Activated CD8-positive, alpha-beta memory T cell treated with anti-CD3 and anti-CD28 coated beads for 36 hours (primary cell): ENCODE data around the gene CCNB2. TPM values are rescaled to one million over a fixed set of nuclear protein-coding genes. Genes with fewer than 3 reads are reported as not detected.
"Not testable (repeated sequence)": the region's sequence is repeated elsewhere in the genome, so short reads cannot be mapped to it uniquely, and the experiment has no call there.

Experiments used
- CTCF ChIA-PET: fragments of 350-600 bp; sonication (Branson Sonifier 250); formaldehyde crosslinking; loops from one replicate; lab custom pipeline; 2021; ENCODE audit warnings: antibody characterized with exemption; lab: Charles Lee
- POLR2A ChIA-PET: fragments of 350-600 bp; sonication (Branson Sonifier 250); formaldehyde crosslinking; loops from one replicate; lab custom pipeline; 2021; ENCODE audit warnings: antibody characterized with exemption; lab: Charles Lee
- total RNA-seq, 2 experiments: library from RNA; stranded (reverse); gene quantifications; one replicate each; pipeline ENCODE4 v1.2.3, GENCODE V29; 2021

The CCNB2 gene
- total RNA-seq, 2 experiments from 2014 or later, result 39.2 to 40.6 TPM

DNA sequence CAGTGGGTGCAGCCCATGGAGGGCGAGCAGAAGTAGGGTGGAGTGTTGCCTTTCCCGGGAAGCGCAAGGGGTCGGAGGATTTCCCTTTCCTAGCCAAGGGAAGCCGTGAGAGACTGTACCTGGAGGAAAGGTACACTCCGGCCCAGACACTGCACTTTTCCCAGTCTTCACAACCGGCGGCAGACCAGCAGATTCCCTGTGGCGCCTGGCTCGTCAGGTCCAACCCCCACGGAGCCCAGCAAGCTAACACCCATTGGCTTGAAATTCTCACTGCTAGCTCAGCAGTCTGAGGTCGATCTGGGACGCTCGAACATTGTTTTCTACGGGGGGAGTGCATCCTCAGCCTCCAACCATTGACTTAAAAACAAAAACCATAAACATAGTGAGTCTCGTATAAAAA is 26.5 kb downstream of the CCNB2 start:
- ChIA-PET POLR2A (no interaction called here), CTCF (no interaction called here)

DNA sequence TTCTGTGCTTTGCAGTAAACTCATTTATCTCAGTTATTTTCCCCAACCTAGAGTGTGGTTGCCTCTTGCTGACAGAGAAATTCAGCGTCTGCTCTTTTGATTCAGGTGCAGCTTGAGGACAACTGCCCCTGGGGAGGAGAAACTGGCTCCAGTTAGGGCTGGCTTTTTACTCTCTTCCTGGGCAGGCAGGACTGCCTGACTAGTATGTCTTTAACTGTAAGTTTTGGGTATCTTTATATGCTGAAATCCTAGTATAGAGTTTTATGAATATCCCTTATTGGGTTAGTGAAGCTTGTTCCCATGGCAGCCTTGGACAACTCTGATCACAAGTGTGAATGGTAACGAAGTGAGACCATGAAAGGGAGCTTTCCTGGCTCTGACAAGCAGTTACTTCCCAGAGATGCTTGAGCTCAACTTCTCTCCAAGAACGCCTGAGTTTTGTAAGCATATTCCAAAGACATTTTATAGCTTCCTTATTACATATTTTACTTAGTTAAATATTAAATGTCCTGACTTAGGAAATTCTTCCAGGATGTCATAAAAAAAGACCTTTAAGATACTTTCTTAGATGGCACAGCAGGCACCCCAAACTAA is 27.1 kb downstream of the CCNB2 start:
- ChIA-PET CTCF (no interaction called here), POLR2A (no interaction called here)

DNA sequence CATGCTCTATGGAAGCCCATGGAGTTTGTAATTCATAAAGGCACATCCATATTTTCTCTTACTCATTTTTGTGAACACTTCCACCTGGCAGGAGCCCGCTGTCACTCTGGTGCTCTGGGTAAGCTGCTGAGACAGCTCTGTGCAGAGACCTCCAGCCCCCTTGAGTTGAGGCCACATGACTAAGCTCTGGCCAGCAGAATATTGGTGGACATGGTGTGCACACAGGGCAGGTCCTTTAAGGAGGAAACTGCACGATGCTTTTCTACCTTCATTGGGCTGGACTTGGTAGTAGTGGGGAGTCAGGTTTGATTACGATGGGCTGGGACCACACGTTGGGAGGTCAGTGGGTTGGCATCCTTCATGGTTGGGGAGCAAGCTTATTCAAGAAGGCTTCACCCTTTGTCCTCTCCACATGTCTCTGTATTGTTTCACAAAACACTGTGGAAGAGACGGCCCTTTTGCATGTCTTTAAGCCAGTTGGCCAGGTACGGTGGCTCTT is 29.0 kb downstream of the CCNB2 start:
- ChIA-PET POLR2A (no interaction called here), CTCF (no interaction called here)

DNA sequence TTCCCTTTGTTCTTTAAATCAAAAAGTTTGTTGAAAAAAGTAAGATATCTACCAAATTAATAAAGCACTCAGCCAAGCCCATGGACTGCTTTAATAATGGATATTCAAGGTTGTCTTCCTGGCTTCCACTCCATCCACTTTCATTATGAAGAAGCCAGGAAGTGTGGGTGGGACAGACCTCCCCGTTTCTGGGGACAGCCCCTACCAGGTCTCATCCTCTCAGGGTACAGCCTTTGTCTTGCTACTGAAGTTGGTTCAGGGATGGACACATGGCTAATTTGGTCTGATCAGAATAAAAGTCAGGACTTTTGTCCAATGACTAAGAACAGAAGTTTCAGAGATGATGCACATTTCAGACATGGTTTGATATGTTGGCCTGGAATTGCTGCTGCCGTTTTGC is 32.6 kb downstream of the CCNB2 start:
- ChIA-PET POLR2A (no interaction called here), CTCF (interaction anchor here (1.0 to 1.8 kb wide), 2 partner anchors 11 to 181 kb away, joined by 3 to 5 read pairs; no protein-coding TSS in a partner anchor)

DNA sequence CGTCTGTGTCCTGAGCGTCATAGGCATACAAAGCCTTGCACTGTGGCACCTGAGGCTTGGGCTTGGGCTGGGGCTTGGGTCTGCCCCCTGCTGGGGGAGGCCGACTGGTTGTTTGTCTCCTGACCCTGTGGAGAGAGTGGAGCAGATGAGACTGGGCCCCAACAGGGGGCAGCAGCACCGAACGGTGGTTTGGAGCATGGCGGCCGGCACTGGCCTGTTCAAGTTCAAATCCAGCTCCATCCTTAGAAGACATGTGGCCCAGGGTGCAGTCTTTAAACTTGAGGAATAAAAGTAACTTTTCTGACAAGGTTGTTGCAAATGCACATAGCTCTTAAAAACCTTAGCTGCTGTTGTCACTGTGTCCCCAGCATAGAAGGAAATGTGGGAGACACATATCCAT is 33.3 kb downstream of the CCNB2 start:
- ChIA-PET POLR2A (no interaction called here), CTCF (interaction anchor here (0.6 to 1.8 kb wide), 4 partner anchors 12 to 391 kb away, joined by 3 to 5 read pairs (median 4); no protein-coding TSS in a partner anchor)

DNA sequence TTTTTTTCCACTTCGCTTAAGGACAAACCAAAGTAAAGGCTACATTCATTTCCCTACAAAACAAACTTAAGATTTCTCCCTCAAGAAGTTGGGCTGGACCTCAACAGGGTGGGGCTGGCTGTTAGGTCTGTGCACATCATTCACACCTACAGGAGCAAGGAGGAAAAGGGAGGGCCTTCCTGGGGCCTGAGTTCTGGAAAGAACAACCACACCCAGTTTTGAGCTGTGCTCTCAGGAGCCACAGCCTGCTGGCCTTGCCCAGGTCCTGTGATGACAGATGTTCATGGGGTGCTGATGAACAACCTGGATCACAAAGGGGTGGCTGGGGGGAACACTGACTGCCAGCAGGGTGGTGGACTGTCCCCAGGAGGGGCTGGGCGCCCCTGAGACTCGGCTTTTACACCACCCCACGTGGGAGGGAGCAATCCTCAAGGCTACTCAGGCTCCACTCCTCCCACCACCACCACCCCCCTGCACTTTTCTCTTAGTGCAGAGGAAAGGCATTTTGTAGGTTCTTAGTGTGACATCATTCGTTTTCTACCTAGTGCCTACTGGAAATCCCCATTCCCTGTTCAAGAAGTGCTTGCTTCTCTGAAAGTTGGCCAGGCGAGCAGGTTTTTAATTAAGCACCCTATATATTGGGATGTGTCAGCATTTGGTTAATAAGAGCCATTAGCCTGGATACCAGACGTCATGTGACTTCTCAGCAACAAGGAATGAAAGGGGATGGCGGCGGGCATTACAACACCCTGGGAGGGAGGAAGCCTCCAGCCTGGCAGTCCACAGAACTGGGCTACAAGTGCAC is 35.7 kb downstream of the CCNB2 start:
- ChIA-PET CTCF (no interaction called here), POLR2A (no interaction called here)

DNA sequence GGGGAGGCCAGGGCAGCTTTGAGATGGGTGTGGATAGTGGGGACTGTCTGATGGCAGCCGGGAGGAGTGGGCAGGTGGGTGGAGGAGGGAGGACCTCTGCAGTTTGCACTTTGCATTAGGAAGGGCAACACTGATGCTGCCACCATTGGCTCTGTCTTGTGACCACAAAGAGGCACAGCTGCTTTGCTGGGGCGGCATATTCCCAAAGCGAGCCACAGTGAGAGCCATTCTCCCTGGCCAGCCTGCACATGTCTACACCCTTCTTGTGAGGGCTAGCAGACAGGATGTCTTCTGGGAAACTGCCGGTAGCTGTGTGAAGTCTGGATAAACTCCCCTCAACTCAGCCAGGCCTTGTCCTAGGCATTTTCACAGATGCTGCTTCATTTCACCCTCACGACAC is 38.3 kb downstream of the CCNB2 start:
- ChIA-PET POLR2A (no interaction called here), CTCF (no interaction called here)

DNA sequence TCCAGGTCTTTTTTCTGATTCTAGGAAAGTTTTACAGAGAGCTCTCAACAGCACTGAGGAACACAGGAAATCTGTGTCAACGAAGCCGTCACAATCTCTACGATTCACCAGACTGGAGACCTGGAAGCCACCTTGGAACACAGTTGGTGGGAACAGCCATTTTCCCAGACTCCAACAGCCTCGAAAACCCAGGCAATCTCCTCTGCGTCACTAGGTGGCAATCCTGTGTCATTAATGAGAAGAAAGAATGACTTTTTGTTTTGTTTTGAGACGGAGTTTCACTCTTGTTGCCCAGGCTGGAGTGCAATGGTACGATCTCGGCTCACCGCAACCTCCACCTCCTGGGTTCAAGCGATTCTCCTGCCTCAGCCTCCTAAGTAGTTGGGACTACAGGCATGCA is 39.6 kb downstream of the CCNB2 start:
- POLR2A ChIA-PET, CTCF ChIA-PET: not testable (repeated sequence)

DNA sequence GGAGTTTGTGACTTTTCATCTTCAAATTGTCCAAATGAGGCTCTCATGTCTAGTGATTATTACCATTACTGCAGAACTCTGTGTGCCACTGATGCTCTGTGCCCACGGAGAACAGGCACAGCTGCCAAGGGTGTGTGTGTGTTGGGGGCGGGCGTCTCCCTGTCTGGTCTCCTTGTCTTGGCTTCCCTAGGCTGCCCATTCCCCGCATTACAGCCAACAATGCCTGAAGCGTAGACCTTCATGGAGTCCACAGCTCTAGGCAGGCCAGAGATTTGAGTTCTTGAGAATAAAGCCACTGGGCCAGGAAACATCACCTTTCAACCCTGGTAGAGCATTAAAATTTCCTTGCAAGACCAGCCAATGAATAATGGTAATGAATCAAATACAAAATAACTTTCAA is 42.7 kb downstream of the CCNB2 start:
- ChIA-PET CTCF (no interaction called here), POLR2A (no interaction called here)

DNA sequence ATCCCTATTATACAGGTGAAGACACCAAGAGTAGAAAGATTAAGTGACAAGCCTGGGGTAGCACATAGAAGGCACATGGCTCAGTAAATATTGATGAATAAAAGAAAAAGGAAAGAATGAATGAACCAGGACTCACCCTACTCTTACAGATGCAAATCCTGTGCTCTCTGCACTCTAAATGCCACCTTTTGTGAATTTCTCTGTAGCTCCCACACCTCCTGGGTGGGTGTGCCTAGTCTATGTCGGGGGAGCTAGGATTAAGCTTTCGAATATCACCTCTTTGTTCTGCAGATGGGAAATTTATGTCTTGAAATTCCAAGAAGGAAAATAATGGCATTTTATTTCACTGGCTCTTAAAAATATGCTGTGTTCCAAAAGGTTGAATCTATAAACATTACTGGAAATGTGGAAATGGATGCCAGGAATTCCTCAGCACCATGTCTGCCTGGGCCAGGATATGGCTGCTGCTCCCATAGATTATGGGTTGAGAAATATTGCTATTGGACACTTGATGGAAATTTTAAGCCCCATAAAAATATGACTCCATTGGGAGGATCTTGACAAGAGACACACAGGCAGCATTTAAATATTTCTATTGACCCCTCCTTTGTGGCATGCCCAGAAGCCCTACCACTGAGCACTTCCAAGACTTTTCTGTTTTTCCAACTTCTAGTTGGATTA is 43.3 kb downstream of the CCNB2 start:
- ChIA-PET POLR2A (no interaction called here), CTCF (no interaction called here)

DNA sequence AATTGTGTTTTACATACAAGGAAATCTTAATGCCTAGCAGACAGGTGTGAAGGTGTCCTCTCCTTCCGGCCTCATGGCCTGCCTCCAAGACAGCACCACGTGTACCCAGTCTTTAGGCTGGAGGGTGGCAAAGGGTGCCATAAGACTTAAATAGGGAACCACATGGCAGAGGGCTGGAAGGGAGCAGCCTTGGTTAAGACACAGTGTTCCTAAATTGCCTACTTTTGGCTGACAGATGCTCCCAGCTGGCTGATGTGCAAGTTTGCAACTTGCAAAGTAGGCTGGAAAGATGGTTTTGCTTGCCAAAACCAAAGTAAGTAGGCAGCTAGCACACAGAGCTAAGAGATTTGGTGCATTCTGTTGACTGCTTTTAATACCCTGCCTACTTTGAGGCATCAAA is 45.2 kb downstream of the CCNB2 start:
- ChIA-PET POLR2A (no interaction called here), CTCF (no interaction called here)

DNA sequence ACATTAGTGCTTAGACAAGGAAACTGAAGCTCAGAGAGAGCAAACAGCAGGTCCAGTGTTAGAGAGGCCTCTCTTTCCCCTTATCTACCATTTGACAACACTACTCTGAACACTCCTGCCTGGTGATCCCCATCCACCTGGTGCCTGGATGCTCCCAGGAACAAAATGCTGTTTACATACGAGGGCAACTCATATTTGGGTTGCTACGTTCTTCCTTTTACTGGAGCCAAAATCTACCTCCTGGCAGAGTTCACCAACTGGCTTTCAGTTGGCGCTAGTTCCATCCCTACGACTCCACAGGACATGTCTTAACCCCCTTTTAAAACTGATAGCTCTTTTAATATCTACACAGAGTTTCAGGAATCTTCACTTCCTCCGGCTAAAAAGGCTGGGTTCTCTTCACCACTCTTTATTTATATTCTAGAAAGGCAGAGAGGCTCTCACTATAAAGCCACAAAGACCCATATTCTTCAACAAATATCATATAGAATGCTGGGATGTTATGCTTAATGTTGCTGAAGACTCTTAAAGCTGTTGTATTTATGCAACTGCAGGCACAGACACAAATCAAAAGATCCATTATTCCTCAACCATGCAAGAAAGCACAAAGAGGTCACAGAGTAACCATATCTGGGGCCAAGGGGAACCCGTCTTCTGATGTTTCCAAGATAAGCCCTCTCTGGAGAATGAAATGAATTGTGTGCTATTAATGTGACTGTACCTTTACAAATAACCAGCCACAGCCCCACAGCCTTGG is 47.9 kb downstream of the CCNB2 start:
- ChIA-PET POLR2A (interaction anchor here (0.5 kb wide), 1 partner anchor 439 kb away, joined by 6 read pairs; no protein-coding TSS in a partner anchor), CTCF (no interaction called here)

DNA sequence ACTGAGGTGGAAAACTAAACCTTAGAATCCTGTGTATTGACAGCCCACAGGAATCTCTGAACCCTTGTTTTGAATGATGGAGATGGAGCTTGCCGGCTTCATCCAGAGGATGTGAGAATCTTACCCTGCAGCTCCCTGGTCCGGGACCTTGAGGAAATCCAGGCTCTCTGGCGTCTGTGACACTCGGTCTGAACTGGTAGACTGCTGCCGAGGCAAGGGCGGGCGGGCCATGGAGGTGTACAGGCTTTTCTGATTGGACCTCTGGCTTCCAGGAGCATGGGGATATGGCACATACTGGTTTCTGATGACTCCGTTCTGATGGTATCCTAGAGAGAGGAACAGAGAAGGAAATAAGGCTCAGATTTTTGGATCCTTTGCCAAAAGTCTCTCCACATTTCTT is 48.5 kb downstream of the CCNB2 start:
- ChIA-PET POLR2A (interaction anchor here (0.5 kb wide), 1 partner anchor 438 kb away, joined by 6 read pairs; no protein-coding TSS in a partner anchor), CTCF (no interaction called here)

DNA sequence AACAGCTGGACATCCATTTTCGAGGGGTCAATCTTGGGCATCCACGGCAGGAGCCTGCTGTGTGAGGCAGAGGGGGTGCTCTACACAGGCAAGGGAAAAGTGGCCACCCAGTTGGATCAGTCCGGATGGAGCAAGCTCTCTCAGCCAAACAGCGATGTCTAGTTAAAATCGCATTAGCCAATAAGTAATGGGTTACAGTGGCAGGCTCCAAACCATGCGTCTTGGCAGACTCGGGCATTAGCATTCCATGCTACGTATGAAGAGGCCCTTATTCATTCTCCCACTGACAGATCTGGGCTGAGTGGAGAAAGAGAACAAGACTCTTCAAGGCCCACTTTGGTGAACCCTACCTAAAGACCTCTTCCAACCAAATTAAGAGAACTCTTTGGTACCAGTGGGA is 49.3 kb downstream of the CCNB2 start:
- ChIA-PET CTCF (no interaction called here), POLR2A (no interaction called here)

DNA sequence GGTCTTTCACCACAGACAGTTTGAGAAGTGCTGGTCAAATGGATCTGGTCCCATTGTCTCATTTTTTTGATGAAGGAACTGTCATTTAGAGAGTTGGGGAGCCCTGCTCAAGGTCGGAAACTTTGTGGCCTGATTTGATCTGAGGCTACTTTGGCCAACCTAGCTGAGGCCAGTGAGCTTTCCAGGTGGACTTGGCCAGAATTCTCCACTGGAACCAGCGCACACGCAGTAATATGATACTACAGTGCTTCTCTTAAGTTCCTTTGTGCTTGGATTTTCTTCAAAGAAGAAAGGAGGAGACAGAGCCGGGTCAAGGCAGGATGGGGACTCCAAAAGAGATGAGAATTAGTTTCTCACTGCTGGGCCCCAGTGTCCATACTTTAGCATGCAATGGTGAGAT is 50.5 kb downstream of the CCNB2 start:
- CTCF ChIA-PET, result no interaction called here
- POLR2A ChIA-PET, result no interaction called here

DNA sequence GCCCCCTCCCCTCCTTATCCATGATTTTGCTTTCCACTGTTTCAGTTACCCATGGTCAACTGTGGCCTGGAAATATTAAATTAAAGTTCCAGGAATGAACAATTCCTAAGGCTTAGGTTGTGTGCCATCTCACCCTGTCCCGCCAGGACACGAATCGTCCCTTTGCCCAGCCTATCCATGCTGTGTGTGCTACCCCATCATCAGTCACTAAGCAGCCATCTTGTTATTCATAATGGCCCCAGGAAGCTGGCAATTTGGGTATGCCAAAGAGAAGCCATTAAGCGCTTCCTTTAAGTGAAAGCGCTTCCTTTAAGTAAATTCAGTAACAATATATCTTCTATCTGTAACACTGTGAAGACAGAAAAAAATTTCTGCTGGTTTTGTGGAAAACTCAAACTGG is 52.5 kb downstream of the CCNB2 start:
- ChIA-PET POLR2A (no interaction called here), CTCF (no interaction called here)

DNA sequence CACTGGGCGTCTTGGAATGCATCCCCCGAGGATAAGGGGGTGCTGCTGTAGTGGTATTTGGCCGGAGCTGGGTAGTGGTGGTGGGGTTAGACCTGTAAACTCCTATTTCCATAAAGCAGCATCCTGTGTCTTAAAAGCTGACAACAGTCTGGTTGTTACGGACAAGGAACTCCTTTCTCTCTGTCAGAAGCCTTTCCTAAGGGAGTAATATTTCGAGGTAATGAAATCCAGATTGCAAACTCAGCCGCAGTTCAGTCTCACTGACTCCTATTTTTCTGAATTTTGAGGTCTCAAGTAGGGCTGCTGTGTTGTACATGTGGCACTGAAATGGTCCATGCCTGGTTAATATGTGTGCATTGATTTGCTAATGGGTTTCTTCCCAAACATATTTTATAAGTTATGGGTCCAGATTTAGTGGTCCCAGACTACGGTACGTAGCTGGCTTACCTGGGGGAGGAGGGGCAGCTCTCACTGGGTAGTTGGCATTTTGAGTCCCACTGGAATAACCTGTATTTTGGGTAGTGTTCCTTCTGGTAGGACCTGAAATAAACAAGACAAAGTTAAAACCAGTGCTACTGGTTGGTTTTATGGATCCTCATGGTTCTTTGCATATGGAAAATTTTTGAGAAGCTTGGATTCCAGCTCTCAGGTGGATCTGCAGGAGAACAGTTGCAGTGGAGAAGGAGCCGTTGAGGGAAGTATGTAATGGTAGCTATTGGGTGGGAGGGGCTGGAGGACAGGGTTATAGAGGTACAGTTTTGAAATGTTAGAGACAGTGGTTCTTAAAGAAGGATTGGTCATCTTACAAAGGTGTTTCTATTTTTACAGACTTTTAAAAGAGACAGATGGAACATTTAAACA is 53.1 kb downstream of the CCNB2 start:
- ChIA-PET POLR2A (no interaction called here), CTCF (no interaction called here)

DNA sequence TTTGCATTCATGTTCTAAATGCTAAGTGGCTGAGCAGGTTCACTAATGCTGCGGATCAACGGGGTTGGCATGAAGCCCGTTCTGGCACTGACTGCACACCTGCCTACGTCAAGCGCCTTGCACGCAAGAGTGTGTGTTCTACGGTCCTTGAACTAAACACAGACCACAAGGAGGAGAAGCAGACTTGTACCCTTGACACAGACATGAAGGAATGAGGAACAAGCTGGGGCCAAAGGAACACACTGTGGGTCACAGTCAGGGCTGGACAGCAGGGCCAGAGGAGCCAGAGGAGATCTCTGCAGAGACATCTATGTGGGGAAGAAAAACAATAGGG is 53.7 kb downstream of the CCNB2 start:
- CTCF ChIA-PET, result no interaction called here
- POLR2A ChIA-PET, result no interaction called here

DNA sequence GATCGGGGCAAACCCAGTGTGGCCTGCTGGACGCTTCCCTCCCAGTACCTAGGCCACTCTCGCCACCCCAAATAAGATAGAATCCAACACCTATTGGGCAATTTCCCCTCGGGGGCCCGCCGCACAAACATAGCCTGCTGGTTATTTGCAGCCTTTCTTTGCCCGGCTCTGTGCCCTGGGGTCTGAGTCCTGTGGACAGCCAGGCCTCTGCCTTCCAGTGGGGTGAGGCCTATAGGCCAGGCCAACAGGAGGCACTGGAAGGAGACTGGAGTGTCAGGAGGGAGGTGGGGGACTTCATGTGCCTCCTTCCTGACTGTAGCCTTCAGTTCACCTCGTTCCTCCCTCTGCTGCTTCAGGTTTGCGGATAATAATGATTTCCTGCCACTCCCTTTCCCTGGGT is 54.3 kb downstream of the CCNB2 start:
- ChIA-PET POLR2A (no interaction called here), CTCF (no interaction called here)
